ENCODE data around the gene MRPL23. TPM values are rescaled to one million over a fixed set of nuclear protein-coding genes. Genes with fewer than 3 reads are reported as not detected.

MRPL23 gene
- total and polyA plus RNA-seq, 2 experiments from 2014 or later: 127 to 137 TPM

- DNase-seq (ENCODE audit: low read depth in 1 of 2, low spot score in 1 of 2): no peak
- no peaks in the 10 kb centered on the region for H3K36me3 ChIP-seq
- no peak overlapping the region for H3K4me3 ChIP-seq
- no peaks in the 10 kb centered on the region for H3K4me1 ChIP-seq (ENCODE audit: low read depth)
- no peak overlapping the region for H3K27ac ChIP-seq
- no peaks in the 10 kb centered on the region for H3K9me3 ChIP-seq (ENCODE audit: low read depth)
- H3K27me3 ChIP-seq: no peaks in the 10 kb centered on the region
- TF ChIP-seq, protein P1, sequence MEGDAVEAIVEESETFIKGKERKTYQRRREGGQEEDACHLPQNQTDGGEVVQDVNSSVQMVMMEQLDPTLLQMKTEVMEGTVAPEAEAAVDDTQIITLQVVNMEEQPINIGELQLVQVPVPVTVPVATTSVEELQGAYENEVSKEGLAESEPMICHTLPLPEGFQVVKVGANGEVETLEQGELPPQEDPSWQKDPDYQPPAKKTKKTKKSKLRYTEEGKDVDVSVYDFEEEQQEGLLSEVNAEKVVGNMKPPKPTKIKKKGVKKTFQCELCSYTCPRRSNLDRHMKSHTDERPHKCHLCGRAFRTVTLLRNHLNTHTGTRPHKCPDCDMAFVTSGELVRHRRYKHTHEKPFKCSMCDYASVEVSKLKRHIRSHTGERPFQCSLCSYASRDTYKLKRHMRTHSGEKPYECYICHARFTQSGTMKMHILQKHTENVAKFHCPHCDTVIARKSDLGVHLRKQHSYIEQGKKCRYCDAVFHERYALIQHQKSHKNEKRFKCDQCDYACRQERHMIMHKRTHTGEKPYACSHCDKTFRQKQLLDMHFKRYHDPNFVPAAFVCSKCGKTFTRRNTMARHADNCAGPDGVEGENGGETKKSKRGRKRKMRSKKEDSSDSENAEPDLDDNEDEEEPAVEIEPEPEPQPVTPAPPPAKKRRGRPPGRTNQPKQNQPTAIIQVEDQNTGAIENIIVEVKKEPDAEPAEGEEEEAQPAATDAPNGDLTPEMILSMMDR (IDR thresholded peaks at IDR 0.05; ENCODE audit: low read depth, low read length): no peak
Observed at GRCh38 chr11:1978720-1979473, 31.8 kb downstream of the MRPL23 start.

GRCh38 chr11:1979607-1980006 lies 32.5 kb downstream of the MRPL23 start:
- no peak for DNase-seq (ENCODE audit: low read depth in 1 of 2, low spot score in 1 of 2)
- Histone ChIP-seq H3K27me3 (no peaks in the 10 kb centered on the region), H3K9me3 (ENCODE audit: low read depth) (no peaks in the 10 kb centered on the region), H3K36me3 (no peaks in the 10 kb centered on the region), H3K4me3 (no peak overlapping the region), H3K27ac (no peak overlapping the region), H3K4me1 (ENCODE audit: low read depth) (no peaks in the 10 kb centered on the region)
- TF ChIP-seq, protein P1 (IDR thresholded peaks at IDR 0.05; ENCODE audit: low read depth, low read length): no peak

GRCh38 chr11:1982873-1983600 lies 35.9 kb downstream of the MRPL23 start:
- H3K9me3 ChIP-seq (ENCODE audit: low read depth): no peaks in the 10 kb centered on the region
- no peaks in the 10 kb centered on the region for H3K4me1 ChIP-seq (ENCODE audit: low read depth)
- H3K36me3 ChIP-seq: no peaks in the 10 kb centered on the region
- no peak overlapping the region for H3K27ac ChIP-seq
- TF ChIP-seq, protein P1 (IDR thresholded peaks at IDR 0.05; ENCODE audit: low read depth, low read length): no peak
- no peak for DNase-seq (ENCODE audit: low read depth in 1 of 2, low spot score in 1 of 2)
- H3K4me3 ChIP-seq: no peak overlapping the region
- no peaks in the 10 kb centered on the region for H3K27me3 ChIP-seq

GRCh38 chr11:1983601-1983961 lies 36.4 kb downstream of the MRPL23 start:
- Histone ChIP-seq H3K4me1 (ENCODE audit: low read depth) (no peaks in the 10 kb centered on the region), H3K4me3 (no peak overlapping the region), H3K36me3 (no peaks in the 10 kb centered on the region), H3K9me3 (ENCODE audit: low read depth) (no peaks in the 10 kb centered on the region), H3K27me3 (no peaks in the 10 kb centered on the region), H3K27ac (no peak overlapping the region)
- TF ChIP-seq, protein P1 (IDR thresholded peaks at IDR 0.05; ENCODE audit: low read depth, low read length): no peak
- no peak for DNase-seq (ENCODE audit: low read depth in 1 of 2, low spot score in 1 of 2)

DNA sequence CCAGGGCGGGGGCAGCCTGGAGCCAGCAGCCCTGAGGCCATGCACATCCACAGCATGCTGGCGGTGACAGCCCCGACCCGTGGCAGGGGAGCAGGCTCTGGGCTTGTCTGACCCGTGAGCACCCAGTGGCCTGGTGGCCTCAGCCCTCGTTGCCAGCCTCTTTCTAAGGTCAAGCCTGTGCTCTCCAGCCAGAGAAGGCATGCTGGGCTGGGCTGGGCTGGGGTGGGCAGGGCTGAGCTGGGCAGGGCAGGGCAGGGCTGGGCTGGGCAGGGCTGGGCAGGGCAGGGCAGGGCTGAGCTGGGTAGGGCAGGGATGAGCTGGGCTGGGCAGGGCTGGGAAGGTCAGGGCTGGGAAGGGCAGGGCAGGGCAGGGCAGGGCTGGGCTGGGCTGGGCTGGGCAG lies 39.9 kb downstream of the MRPL23 start:
- no peak for DNase-seq (ENCODE audit: low read depth in 1 of 2, low spot score in 1 of 2)
- Histone ChIP-seq H3K9me3 (ENCODE audit: low read depth) (no peaks in the 10 kb centered on the region), H3K4me1 (ENCODE audit: low read depth) (no peaks in the 10 kb centered on the region), H3K36me3 (no peaks in the 10 kb centered on the region), H3K27me3 (no peaks in the 10 kb centered on the region), H3K27ac (no peak overlapping the region), H3K4me3 (no peak overlapping the region)
- TF ChIP-seq, protein P1 (IDR thresholded peaks at IDR 0.05; ENCODE audit: low read depth, low read length): no peak

Measured in cardiac muscle cell (in vitro differentiated cells and primary cell).